ENCODE results near the gene MGAT4A. TPM values are rescaled to one million over a fixed set of nuclear protein-coding genes. Genes with fewer than 3 reads are reported as not detected.

MGAT4A gene
- total and polyA plus RNA-seq, 2 experiments from 2014 or later = 4.4 to 5.6 TPM

GRCh38 chr2:98648451-98648850 lies 82.5 kb downstream of the MGAT4A start (continued):
- no peak for TF ChIP-seq ZNF462 (CRISPR knock-in tag; IDR thresholded peaks at IDR 0.05)
- TF ChIP-seq CTCF (conservative IDR thresholded peaks at IDR 0.05; ENCODE audit: low read depth in 2 of 2) = no peak
- no peak for TF ChIP-seq EZH2 (IDR thresholded peaks at IDR 0.05; ENCODE audit: low read depth, unreplicated experiment)
- no peak for TF ChIP-seq ZNF114 (CRISPR knock-in tag; IDR thresholded peaks at IDR 0.05)
- no peak for TF ChIP-seq ZNF331 (CRISPR knock-in tag; IDR thresholded peaks at IDR 0.05; ENCODE audit: low read depth)

GRCh38 chr2:98647636-98648035 lies 83.3 kb downstream of the MGAT4A start:
- Mint-ChIP-seq H3K27me3 (ENCODE audit: insufficient read depth, low read depth, poor library complexity) (no peaks in the 10 kb centered on the region), H3K9me3 (no peaks in the 10 kb centered on the region; the same call in 2 of the 3 replicates), H3K27ac (no peak overlapping the region), H3K4me3 (no peak overlapping the region), H3K4me1 (peaks cover 19% of the 10 kb centered on the region), H3K36me3 (ENCODE audit: low read depth) (no peaks in the 10 kb centered on the region)
- no peak overlapping the region for H3K27ac ChIP-seq (ENCODE audit: low read depth)
- H3K79me2 ChIP-seq (replicated peaks; ENCODE audit: insufficient read depth) = no peaks in the 10 kb centered on the region
- H3K4me2 ChIP-seq = no peak overlapping the region
- no peaks in the 10 kb centered on the region for H3K27me3 ChIP-seq (ENCODE audit: insufficient read depth)
- H4K20me1 ChIP-seq (replicated peaks; ENCODE audit: insufficient read depth) = no peaks in the 10 kb centered on the region
- H3K9me2 ChIP-seq (ENCODE audit: insufficient read depth) = no peaks in the 10 kb centered on the region
- H2AFZ ChIP-seq = no peak overlapping the region
- no peaks in the 10 kb centered on the region for H3K36me3 ChIP-seq (ENCODE audit: insufficient read depth)
- no peak overlapping the region for H3K4me3 ChIP-seq
- peaks cover 16% of the 10 kb centered on the region for H3K4me1 ChIP-seq (ENCODE audit: insufficient read depth)
- no peak for TF ChIP-seq NANOG (IDR thresholded peaks at IDR 0.05; ENCODE audit: borderline replicate concordance)
- TF ChIP-seq ZNF114 (CRISPR knock-in tag; IDR thresholded peaks at IDR 0.05) = no peak
- no peak for TF ChIP-seq ZNF462 (CRISPR knock-in tag; IDR thresholded peaks at IDR 0.05)
- TF ChIP-seq EZH2 (IDR thresholded peaks at IDR 0.05; ENCODE audit: low read depth, unreplicated experiment) = no peak
- TF ChIP-seq CREB1 (CRISPR knock-in tag; IDR thresholded peaks at IDR 0.05; ENCODE audit: low read depth) = no peak
- no peak for TF ChIP-seq ZNF331 (CRISPR knock-in tag; IDR thresholded peaks at IDR 0.05; ENCODE audit: low read depth)
- no peaks in the 10 kb centered on the region for H3F3A ChIP-seq (replicated peaks; ENCODE audit: low read depth)
- DNase-seq (ENCODE audit: low spot score) (no peak), ATAC-seq (no peak)

Measured in GM23338 (cell line).